ENCODE data around the gene CAMK2A. TPM values are rescaled to one million over a fixed set of nuclear protein-coding genes. Genes with fewer than 3 reads are reported as not detected.

CAMK2A gene
- total RNA-seq, 4 donors from 2014 or later, result 0.32 to 0.82 TPM; not detected in 2

DNA sequence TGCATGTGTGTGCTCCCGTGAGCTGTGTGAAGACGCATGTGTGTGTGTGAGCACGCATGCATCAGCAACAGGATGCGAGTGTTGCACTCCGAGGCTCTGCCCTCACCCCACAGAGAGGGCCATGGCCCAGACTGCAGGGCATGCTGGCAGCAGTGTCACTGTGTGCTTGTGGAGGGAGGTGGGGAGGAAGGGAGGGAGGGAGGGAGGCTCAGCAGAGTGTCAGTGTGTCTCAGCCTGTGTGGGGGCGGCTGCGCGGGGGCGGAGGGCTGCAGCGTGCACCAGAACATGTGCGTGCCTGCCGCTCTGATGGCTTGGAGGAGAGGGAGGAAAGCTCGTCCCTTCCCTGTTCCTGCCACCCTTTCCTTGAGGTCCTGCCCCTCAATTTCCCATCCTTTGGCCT, 5.3 kb downstream of the CAMK2A start:
- intact Hi-C loops (cut with DNase I; ENCODE audit: low total_unique reads), result no loop called here
- no peaks in the 10 kb centered on the region for H3K9me3 ChIP-seq
- WGBS, 2 donors (ENCODE audit: low coverage in 1 of 2), result 89% methylated on average over 13 of the region's 13 CpGs; no CpG with 5 or more reads in 1 of the 2 donors

DNA sequence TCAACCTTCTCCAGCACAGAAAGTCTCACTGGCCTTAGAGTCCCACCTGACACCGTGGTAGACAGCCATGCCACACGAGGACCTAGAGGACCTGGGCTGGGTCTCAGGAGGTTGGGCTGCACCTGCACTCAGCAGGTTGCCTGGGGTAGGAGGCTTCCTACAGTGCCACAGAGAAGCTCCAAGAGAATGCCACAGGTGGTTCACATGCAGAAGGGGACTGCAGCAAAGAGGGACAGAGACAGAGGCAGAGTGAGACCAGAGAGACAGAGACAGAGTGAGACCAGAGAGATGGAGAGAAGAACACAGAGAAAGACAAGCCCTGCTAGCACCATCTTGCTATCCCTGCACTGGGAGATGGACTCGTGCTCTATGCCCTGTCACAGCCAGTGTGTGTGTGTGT, 5.7 kb downstream of the CAMK2A start:
- intact Hi-C loops (cut with DNase I; ENCODE audit: low total_unique reads) (no loop called here), in situ Hi-C loops (cut with MboI; ENCODE audit: low pct_ligation_motif_present in 1 of 4, low pct_unique_long_range_greater_than_20kb in 1 of 4, low sequenced_read_pairs in 3 of 4) (no loop called here)
- no peak for TF ChIP-seq EP300 (IDR thresholded peaks at IDR 0.05; ENCODE audit: low read depth)
- TF ChIP-seq POLR2A (IDR thresholded peaks at IDR 0.05), result no peak
- TF ChIP-seq, protein P1, sequence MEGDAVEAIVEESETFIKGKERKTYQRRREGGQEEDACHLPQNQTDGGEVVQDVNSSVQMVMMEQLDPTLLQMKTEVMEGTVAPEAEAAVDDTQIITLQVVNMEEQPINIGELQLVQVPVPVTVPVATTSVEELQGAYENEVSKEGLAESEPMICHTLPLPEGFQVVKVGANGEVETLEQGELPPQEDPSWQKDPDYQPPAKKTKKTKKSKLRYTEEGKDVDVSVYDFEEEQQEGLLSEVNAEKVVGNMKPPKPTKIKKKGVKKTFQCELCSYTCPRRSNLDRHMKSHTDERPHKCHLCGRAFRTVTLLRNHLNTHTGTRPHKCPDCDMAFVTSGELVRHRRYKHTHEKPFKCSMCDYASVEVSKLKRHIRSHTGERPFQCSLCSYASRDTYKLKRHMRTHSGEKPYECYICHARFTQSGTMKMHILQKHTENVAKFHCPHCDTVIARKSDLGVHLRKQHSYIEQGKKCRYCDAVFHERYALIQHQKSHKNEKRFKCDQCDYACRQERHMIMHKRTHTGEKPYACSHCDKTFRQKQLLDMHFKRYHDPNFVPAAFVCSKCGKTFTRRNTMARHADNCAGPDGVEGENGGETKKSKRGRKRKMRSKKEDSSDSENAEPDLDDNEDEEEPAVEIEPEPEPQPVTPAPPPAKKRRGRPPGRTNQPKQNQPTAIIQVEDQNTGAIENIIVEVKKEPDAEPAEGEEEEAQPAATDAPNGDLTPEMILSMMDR (IDR thresholded peaks at IDR 0.05), result no peak
- no peak for TF ChIP-seq POLR2AphosphoS5 (IDR thresholded peaks at IDR 0.05)
- no peaks in the 10 kb centered on the region for H3K4me1 ChIP-seq
- no peaks in the 10 kb centered on the region for H3K9me3 ChIP-seq
- no peak overlapping the region for H3K27ac ChIP-seq
- H3K4me3 ChIP-seq, result no peak overlapping the region
- H3K36me3 ChIP-seq, result no peaks in the 10 kb centered on the region
- DNase-seq, result no peak
- WGBS, 2 donors (ENCODE audit: low coverage in 1 of 2), result 72% methylated on average over 3 of the region's 3 CpGs; no CpG with 5 or more reads in 1 of the 2 donors
- no peaks in the 10 kb centered on the region for H3K27me3 ChIP-seq

More for the DNA sequence above, 5.3 kb downstream of the CAMK2A start:
- no peaks in the 10 kb centered on the region for H3K27me3 ChIP-seq
- H3K4me3 ChIP-seq, result no peak overlapping the region
- DNase-seq, result no peak
- no peak for TF ChIP-seq POLR2A (IDR thresholded peaks at IDR 0.05)
- TF ChIP-seq EP300 (IDR thresholded peaks at IDR 0.05; ENCODE audit: low read depth), result no peak
- TF ChIP-seq, protein P1 (IDR thresholded peaks at IDR 0.05), result no peak
- TF ChIP-seq POLR2AphosphoS5 (IDR thresholded peaks at IDR 0.05), result no peak
- in situ Hi-C loops (cut with MboI; ENCODE audit: low pct_ligation_motif_present in 1 of 4, low pct_unique_long_range_greater_than_20kb in 1 of 4, low sequenced_read_pairs in 3 of 4), result no loop called here
- H3K4me1 ChIP-seq, result no peaks in the 10 kb centered on the region
- no peaks in the 10 kb centered on the region for H3K36me3 ChIP-seq
- no peak overlapping the region for H3K27ac ChIP-seq

DNA sequence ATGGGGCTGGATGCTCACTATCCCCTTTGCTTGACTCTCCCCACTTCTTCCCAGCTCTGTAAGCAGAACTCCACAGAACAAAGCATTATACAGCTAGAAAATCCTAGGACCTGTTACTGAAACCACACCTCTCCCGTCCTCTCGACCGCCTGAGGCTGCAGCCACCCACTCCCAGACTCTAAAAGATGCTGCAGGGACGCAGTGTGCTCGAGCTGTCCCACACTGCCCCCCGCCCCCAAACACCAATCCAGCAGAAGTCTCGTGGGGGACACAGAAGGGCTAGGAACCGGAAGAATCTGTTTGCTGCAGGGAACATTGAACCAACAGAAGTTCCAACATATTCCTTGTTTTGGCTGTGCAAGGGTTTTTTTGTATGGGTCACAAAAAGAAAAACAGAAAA, 7.6 kb downstream of the CAMK2A start:
- no peak for DNase-seq
- TF ChIP-seq, protein P1 (IDR thresholded peaks at IDR 0.05), result no peak
- TF ChIP-seq POLR2AphosphoS5 (IDR thresholded peaks at IDR 0.05) (no peak), POLR2A (IDR thresholded peaks at IDR 0.05) (no peak), EP300 (IDR thresholded peaks at IDR 0.05; ENCODE audit: low read depth) (no peak)
- Histone ChIP-seq H3K4me1 (no peaks in the 10 kb centered on the region), H3K4me3 (no peak overlapping the region), H3K27me3 (no peaks in the 10 kb centered on the region), H3K27ac (no peak overlapping the region), H3K36me3 (no peaks in the 10 kb centered on the region), H3K9me3 (no peaks in the 10 kb centered on the region)
- intact Hi-C loops (cut with DNase I; ENCODE audit: low total_unique reads) (no loop called here), in situ Hi-C loops (cut with MboI; ENCODE audit: low pct_ligation_motif_present in 1 of 4, low pct_unique_long_range_greater_than_20kb in 1 of 4, low sequenced_read_pairs in 3 of 4) (no loop called here)
- WGBS, 2 donors (ENCODE audit: low coverage in 1 of 2), result 73% methylated on average over 8 of the region's 8 CpGs; no CpG with 5 or more reads in 1 of the 2 donors

DNA sequence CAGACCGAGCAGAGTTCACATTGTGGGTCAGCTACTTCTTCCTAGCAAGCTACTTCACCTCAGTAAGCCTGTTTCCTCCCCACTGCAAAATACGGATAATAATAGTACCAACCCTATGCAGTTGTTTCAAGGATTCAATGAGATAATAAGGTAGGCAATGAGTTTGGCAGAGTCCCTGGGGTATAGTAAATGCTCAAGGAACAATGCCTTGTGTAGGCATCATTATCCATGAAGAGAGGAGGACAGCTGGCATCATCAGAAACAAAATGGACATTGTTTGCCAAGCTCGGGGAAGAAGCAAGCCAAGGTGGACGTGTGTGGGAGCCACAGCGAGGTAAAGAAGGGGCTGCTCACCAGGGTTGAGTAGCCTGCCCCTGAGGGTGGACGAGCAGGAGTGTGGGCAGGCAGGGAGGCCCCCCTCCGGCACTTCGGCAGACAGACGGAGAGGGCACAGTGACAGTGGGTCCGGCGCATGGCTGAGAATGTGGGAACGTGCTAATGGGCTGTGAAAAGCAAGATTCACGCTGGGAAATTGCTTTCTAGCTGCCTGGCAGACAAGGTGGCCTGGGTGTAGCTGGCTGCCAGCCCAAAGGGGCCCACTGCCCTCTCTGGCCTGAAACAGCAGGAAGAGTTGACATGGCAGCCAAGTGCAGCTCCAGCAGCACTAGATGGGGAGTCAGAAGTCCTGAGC, 10.1 kb downstream of the CAMK2A start:
- WGBS, 2 donors (ENCODE audit: low coverage in 1 of 2), result 73 to 77% methylated on average over 2 to 13 of the region's 13 CpGs

More for the DNA sequence above, 10.1 kb downstream of the CAMK2A start:
- intact Hi-C loops (cut with DNase I; ENCODE audit: low total_unique reads) (no loop called here), in situ Hi-C loops (cut with MboI; ENCODE audit: low pct_ligation_motif_present in 1 of 4, low pct_unique_long_range_greater_than_20kb in 1 of 4, low sequenced_read_pairs in 3 of 4) (no loop called here)
- no peak overlapping the region for H3K4me3 ChIP-seq
- no peaks in the 10 kb centered on the region for H3K4me1 ChIP-seq
- no peak for DNase-seq
- no peaks in the 10 kb centered on the region for H3K9me3 ChIP-seq
- H3K27ac ChIP-seq, result no peak overlapping the region
- H3K36me3 ChIP-seq, result no peaks in the 10 kb centered on the region
- TF ChIP-seq POLR2A (IDR thresholded peaks at IDR 0.05), result no peak
- TF ChIP-seq, protein P1 (IDR thresholded peaks at IDR 0.05), result no peak
- TF ChIP-seq POLR2AphosphoS5 (IDR thresholded peaks at IDR 0.05), result no peak
- TF ChIP-seq EP300 (IDR thresholded peaks at IDR 0.05; ENCODE audit: low read depth), result no peak
- peaks cover 6% of the 10 kb centered on the region for H3K27me3 ChIP-seq

Measured in transverse colon (tissue), 4 donors.